Urothelium cell line (cell line): ENCODE measurements around the gene CNP.

Experiments used
- DNase-seq: peaks from one replicate; pipeline ENCODE4 v3.0.0; 2011; ENCODE audit warnings: low spot score, mixed read lengths
- FAIRE-seq: peaks from 2 replicates; lab custom pipeline; 2011; peaks lifted over from hg19 to GRCh38; lab: Jason Lieb, UNC

The CNP gene

DNA sequence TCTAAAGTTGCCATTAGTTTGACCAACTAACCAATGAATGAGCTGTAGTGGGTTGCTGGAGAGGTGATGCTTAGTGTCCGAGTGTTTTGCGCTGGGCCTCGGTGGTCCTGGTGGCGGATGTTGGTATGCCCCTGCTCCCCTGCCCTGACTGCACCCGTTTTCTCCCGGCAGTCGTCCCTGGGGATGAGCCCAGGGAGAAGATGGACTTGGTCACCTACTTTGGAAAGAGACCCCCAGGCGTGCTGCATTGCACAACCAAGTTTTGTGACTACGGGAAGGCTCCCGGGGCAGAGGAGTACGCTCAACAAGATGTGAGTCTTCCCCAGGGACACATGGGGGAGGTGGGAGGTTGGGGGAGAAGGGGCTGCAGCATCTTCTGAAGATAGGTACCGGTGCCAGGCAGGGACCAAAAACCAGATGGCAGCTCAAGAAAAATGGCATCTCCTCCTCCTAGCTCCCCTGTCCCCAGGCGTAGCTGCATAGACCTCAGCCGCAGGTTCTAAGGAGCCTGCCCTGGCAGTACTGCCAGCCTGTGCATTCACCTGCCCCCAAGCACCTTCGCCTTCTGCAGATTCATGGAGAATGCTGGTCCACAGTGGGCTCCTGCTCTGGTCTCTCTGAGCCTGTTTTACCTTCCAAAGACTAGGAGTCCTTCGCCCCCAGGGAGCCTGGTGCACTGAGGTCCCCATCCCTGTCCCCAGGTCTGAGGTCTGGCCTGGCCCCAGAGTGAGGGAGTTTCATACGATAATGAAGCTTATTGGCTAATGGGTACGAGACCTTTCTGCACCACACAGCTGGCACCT is 5.3 kb downstream of the CNP start:
- DNase-seq (no peak), FAIRE-seq (no peak)

GRCh38 chr17:41972571-41973407 is 6.2 kb downstream of the CNP start:
- FAIRE-seq (no peak), DNase-seq (no peak)

GRCh38 chr17:41973408-41973811 is 6.8 kb downstream of the CNP start:
- FAIRE-seq: no peak

GRCh38 chr17:41974031-41974430 is 7.4 kb downstream of the CNP start:
- no peak for FAIRE-seq
- DNase-seq: no peak

More at GRCh38 chr17:41973408-41973811, 6.8 kb downstream of the CNP start:
- no peak for DNase-seq

DNA sequence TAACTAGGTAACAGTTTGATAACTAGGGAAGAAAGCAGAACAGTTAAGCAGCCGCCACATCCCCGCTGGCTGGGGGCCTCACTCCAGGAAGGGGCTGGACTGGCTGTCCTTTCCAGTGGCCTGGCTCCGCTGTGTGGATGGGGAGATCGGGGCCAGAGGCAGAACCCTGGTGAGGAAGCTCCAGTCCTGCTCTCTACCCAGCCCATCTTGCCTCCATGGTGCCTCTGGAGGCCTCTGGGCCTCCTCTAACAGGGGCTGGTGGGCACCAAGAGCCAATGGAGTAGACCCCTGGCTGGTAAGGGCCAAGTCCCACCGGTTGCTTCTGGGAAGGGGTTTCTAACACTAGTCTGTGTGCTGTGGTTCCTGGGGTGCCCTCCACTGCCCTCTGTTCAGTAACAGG is 8.1 kb downstream of the CNP start:
- DNase-seq: no peak
- FAIRE-seq: no peak

DNA sequence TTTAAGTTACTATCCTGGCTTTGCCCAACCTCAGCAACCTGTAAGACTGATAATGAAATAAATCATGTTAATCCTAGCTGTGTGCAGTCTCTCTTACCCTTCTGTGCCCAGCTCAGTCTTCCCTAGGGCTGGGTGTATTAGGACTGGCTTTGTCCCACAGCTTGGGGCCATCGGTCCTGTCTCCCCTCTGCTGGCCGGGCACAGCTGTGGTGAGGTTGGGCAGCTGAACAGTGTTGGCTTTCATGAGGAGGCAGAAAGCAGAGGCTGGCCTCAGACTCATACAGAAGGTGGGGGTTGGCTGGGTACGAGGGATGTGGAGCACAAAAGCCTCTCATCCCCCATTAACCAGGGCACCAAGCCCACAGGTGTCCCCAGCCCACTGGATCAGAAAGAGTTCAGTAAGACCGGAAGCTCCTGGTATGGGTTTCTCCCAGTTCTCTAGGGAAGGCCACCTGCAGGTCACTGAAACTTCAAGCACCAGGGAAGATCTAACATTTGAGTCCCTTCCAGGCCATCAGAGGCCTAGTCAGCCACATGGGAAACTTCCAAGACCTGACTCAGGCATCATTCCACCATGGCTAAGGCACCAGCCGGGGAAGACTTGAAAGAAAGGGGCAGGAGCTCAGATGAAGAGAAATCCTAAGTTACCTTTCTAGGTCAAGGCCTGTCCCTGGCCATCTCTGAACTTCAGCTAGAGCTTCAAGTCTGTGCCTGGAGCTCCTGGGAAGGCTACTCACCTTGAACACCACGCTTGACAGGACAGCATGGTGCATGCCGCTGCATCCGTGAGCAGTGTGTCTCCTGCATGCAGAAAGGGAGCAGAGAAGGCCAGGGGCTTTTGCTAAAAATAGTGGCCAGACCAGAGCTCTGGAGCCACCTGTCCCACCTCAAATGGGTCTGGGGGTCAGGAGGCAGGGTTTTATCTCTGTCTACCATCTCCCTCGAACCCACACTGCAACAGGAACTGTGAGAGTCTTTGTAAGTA is 8.8 kb downstream of the CNP start:
- FAIRE-seq: peak; percentile 27

DNA sequence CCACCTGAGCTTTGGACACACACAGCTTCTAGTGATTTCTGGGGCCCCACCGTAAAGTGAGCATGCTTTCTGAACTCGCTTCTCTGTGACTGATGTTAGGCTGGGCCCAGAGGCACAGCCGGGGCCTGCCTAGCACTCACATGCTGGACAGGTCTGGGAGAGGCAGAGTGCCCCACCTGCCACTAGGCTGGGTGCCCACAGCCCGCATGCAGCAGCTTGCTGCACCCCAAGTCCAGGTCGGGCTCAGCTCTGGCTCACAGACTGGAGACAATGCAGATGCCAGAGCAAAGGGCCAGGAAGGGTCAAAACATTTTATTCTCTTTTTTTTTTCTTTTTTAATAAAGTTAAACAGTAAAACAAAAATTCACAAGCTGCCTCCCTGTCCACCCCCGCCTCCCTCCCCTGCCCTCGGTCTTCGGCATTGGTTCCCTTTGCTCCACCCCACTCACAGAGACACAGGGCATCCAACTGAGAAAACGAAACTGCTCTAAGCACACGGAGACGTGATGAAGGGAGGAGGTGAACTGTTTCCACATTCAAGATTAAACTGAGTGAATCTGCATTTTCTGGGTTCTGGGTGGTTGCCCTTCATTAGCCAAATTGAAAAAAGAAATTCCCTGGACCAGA is 9.7 kb downstream of the CNP start:
- no peak for FAIRE-seq
- DNase-seq: no peak

More for the DNA sequence above, 8.8 kb downstream of the CNP start:
- DNase-seq: no peak

- peak; percentile 56 for FAIRE-seq
- no peak for DNase-seq
Observed at GRCh38 chr17:41977991-41978390, 11.4 kb downstream of the CNP start.

DNA sequence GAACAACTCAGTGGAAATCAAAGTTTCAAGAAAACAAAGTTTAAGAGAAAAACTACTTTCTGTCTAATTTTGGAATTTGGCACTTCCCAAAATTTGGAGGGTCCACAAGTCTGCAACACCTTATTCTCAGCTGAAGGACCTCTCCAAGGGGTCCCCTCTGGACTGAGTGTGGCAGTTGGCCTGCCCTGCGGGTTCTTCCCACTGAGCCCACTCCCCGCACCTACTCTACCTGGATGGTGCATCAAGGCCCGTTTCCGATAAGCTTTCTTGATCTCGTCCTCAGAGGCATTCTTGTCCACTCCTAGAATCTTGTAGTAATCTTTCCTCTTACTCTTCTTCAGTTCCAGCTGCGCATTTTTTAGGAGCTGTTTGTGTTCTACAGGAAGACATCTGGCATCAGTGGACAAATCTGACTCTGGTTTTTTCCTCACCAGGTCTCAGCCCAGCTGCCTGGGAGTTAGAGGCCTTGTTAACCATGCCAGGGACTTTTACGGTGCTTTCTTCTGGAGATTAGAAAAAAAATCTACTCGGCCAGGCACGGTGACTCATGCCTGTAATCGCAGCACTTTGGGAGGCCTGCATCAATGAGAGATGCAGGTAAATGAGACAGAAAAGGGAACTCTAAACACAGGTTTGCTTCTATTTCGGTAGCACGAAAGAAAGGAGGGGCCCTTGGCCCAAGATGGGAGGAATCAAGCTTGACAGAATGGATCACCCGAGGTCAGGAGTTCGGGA is 15.6 kb downstream of the CNP start:
- FAIRE-seq: no peak
- DNase-seq: no peak

GRCh38 chr17:41984454-41984853 is 17.9 kb downstream of the CNP start:
- DNase-seq: no peak
- FAIRE-seq: no peak

- FAIRE-seq (no peak), DNase-seq (no peak)
Observed at GRCh38 chr17:41985919-41986318, 19.3 kb downstream of the CNP start.

DNA sequence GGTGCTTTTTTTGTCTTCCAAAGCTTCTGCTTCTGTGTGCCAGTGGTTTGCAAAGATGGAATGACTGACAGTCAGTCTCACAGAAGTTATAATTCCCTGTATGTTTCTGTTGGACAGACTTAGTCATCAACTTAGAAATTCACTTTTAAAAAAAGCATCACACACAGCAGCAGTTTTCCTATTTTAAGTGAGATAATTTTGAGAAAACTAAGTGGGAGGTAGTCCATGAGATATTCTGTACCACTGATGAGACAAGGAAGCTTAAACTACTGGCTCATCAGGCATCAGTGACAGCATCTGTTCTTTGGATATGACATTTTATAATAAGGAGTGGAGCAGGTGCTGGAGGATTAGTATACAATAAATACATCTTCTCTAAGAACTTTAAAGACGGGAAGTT is 20.0 kb downstream of the CNP start:
- FAIRE-seq: no peak
- DNase-seq: no peak

GRCh38 chr17:41987642-41988041 is 21.0 kb downstream of the CNP start:
- FAIRE-seq (no peak), DNase-seq (no peak)

DNA sequence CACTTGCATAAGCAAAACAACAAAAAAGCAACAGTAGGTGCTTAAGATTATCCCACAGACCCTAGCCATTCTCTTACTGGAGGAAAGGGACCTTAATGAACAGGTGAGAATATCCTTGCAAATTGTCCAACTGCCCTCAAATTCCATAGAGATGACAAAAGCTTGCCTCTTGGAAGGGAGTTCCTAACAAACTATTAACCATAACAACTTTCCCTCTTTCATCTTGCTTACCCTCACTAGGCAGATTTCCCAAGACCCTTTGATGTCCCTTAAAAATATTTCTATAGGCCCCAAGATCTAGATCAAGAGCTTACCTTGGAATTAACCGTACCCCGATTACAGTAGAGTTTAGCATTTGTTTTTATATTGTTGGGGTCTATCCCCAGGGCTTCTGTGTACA is 21.8 kb downstream of the CNP start:
- FAIRE-seq: no peak
- no peak for DNase-seq

- DNase-seq: no peak
- FAIRE-seq: no peak
Observed at GRCh38 chr17:41989702-41990419, 23.3 kb downstream of the CNP start.

GRCh38 chr17:41992576-41992975 is 26.0 kb downstream of the CNP start:
- DNase-seq (no peak), FAIRE-seq (no peak)

DNA sequence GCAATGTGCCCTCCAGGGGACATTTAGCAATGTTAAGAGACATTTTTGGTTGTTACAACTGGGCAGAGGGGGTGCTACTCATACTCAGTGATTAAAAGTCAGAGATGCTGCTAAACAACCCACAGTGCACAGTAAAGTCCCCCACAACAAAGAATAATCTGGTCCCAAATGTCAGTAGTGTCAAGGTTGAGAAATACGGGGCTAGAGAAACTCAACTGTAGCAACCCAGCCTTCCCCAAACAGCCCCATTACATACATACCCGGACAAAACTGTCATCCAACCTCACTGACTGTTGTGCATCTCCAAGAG is 30.2 kb downstream of the CNP start:
- no peak for DNase-seq
- FAIRE-seq: no peak

DNA sequence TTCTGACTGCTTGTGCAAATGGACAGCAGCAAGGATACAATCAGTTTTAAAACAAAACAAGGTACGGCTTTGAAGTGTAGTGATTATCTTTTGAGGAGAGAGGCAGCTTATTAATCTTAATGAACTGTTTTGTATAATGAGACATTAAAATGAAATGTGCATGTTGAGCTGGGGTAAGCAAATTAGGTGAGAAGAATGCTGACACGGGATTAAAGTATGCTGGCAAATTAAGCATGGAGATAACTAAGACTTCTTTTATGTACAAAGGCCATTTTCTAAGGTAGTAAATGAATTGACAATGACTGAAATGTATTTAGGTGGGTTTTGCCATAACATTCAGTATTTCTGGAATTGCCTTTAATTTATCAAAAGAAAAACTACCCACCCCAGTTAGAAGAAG is 31.9 kb downstream of the CNP start:
- FAIRE-seq: no peak
- no peak for DNase-seq

- DNase-seq (no peak), FAIRE-seq (no peak)
Observed at GRCh38 chr17:42000413-42001133, 34.0 kb downstream of the CNP start.
